Heart left ventricle (tissue), 13 donors: ENCODE measurements around the gene C12orf54.

ENCODE experiments used
- POLR2A ChIP-seq, 2 donors: fragments of 450-650 bp; IDR thresholded peaks; one replicate each; pipeline ENCODE4 v1.6.1; 2017; ENCODE audit warnings: antibody characterized with exemption in 2 of 2, mild to moderate bottlenecking in 2 of 2, moderate library complexity in 2 of 2
- TF ChIP-seq, protein P1 (sequence below), 12 donors: fragments of 200-600 bp; sonication (generic) in 4 of 12; IDR thresholded peaks; one replicate each; pipeline versions ENCODE4 v1.5.0 to v1.8.0; 2018 to 2022; ENCODE audit warnings: antibody characterized with exemption in 12 of 12, mild to moderate bottlenecking in 5 of 12
- donor health status: ischemic (EF 13 %, LVEDD 7.1; RV severe dilation, severe dysfunction).
- donor health status: DM: no; HTN: yes; CAD: no.
- donor health status: DM: no; HTN: no; CAD: no.
- donor health status: ischemic (EF 25% LVEDD 6.9; RV normal size, moderate dysfunction).
- donor health status: ischemic (EF 25% LVEDD 5.7; RV mildly dilated, moderate dysfunction).
- donor health status: ischemic (EF 35%, LVEDD 5.7; RV mildly dilated, moderate dysfunction).
- donor health status: nonischemic (EF 11% LVEDD 7.7; RV severe dilation, severe dysfunction).
- donor health status: DM: yes; HTN: yes; CAD: no.
- donor health status: PGD.
- donor health status: ischemic (EF 29% LVEDD 5.4; RV normal size, mild dysfunction).
- donor health status: nonischemic (EF 23%, LVEDD 6.1; RV moderate dilation, normal function).

DNA sequence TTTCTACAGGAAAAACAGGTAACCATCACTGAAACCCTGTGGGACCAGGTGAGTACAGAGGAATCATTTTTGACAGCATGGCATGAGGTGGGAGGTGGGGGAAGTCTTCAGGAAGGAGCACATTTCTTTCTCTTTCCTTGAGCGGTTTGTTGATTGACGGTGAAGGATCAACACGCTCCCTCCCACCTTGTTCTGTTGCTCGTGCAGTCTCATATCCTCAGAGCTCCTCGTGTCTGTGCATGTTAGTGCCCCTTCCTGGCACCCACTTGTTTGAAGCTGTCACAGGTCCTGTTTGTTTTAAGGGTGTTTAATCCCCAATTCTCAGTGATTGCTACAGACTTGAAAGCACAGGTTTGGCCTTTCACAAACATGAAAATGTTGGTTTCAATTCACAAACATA, 4.4 kb downstream of the C12orf54 start:
- TF ChIP-seq, protein P1, sequence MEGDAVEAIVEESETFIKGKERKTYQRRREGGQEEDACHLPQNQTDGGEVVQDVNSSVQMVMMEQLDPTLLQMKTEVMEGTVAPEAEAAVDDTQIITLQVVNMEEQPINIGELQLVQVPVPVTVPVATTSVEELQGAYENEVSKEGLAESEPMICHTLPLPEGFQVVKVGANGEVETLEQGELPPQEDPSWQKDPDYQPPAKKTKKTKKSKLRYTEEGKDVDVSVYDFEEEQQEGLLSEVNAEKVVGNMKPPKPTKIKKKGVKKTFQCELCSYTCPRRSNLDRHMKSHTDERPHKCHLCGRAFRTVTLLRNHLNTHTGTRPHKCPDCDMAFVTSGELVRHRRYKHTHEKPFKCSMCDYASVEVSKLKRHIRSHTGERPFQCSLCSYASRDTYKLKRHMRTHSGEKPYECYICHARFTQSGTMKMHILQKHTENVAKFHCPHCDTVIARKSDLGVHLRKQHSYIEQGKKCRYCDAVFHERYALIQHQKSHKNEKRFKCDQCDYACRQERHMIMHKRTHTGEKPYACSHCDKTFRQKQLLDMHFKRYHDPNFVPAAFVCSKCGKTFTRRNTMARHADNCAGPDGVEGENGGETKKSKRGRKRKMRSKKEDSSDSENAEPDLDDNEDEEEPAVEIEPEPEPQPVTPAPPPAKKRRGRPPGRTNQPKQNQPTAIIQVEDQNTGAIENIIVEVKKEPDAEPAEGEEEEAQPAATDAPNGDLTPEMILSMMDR (IDR thresholded peaks at IDR 0.05), result no peak
- TF ChIP-seq POLR2A (IDR thresholded peaks at IDR 0.05), result no peak
